ENCODE data around the gene C1orf226.

C1orf226 gene

DNA sequence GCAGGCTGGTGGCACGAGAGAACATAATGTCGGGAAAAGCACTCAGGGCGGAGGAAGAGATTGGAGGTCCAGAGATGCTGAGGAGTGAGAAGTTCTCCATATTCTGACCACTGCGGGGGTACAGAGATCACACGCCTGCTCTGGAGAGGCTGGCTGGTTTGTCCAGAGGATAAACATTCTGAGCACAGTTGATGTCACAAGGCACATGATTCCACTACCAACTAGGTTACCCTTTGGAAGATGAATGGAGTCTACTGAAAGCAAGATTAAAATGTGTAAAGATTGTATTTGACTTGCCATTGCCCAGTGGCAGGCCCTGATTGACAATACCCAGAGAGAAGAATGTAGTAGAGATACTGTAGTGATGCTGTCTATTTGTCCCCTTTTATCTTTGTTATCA lies 4.8 kb upstream of the C1orf226 start, which contains the start of gene SPATA46:
Gene SPATA46 (minus strand): TSS at position 164 of the 400 bp plus-strand sequence. CDS start 64 bp downstream, at position 100.
- TF ChIP-seq, protein P1, sequence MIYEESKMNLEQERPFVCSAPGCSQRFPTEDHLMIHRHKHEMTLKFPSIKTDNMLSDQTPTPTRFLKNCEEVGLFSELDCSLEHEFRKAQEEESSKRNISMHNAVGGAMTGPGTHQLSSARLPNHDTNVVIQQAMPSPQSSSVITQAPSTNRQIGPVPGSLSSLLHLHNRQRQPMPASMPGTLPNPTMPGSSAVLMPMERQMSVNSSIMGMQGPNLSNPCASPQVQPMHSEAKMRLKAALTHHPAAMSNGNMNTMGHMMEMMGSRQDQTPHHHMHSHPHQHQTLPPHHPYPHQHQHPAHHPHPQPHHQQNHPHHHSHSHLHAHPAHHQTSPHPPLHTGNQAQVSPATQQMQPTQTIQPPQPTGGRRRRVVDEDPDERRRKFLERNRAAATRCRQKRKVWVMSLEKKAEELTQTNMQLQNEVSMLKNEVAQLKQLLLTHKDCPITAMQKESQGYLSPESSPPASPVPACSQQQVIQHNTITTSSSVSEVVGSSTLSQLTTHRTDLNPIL (CRISPR knock-in tag; IDR thresholded peaks at IDR 0.05; ENCODE audit: low read depth), result no peak
- no peak for TF ChIP-seq CSDC2 (CRISPR knock-in tag; IDR thresholded peaks at IDR 0.05)
- TF ChIP-seq SNAI2 (CRISPR knock-in tag; IDR thresholded peaks at IDR 0.05), result no peak
- no peak for TF ChIP-seq PPARA (CRISPR knock-in tag; IDR thresholded peaks at IDR 0.05; ENCODE audit: borderline replicate concordance)
- TF ChIP-seq OSR1 (CRISPR knock-in tag; IDR thresholded peaks at IDR 0.05), result no peak
- no peak for TF ChIP-seq BACH2 (CRISPR knock-in tag; IDR thresholded peaks at IDR 0.05; ENCODE audit: borderline replicate concordance)
- TF ChIP-seq, protein P2, sequence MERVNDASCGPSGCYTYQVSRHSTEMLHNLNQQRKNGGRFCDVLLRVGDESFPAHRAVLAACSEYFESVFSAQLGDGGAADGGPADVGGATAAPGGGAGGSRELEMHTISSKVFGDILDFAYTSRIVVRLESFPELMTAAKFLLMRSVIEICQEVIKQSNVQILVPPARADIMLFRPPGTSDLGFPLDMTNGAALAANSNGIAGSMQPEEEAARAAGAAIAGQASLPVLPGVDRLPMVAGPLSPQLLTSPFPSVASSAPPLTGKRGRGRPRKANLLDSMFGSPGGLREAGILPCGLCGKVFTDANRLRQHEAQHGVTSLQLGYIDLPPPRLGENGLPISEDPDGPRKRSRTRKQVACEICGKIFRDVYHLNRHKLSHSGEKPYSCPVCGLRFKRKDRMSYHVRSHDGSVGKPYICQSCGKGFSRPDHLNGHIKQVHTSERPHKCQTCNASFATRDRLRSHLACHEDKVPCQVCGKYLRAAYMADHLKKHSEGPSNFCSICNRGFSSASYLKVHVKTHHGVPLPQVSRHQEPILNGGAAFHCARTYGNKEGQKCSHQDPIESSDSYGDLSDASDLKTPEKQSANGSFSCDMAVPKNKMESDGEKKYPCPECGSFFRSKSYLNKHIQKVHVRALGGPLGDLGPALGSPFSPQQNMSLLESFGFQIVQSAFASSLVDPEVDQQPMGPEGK (CRISPR knock-in tag; IDR thresholded peaks at IDR 0.05; ENCODE audit: borderline replicate concordance), result no peak
- TF ChIP-seq TOX (CRISPR knock-in tag; IDR thresholded peaks at IDR 0.05; ENCODE audit: borderline replicate concordance), result no peak
- TF ChIP-seq ZNF70 (CRISPR knock-in tag; IDR thresholded peaks at IDR 0.05), result no peak
- no peak for TF ChIP-seq ZFP3 (CRISPR knock-in tag; IDR thresholded peaks at IDR 0.05)
- no peak for TF ChIP-seq ISL1 (CRISPR knock-in tag; IDR thresholded peaks at IDR 0.05)
- TF ChIP-seq ZC3H10 (CRISPR knock-in tag; IDR thresholded peaks at IDR 0.05), result no peak
- no peak for TF ChIP-seq CSRNP3 (CRISPR knock-in tag; IDR thresholded peaks at IDR 0.05)
- TF ChIP-seq ZFP30 (CRISPR knock-in tag; IDR thresholded peaks at IDR 0.05), result no peak
- no peak for ATAC-seq

- TF ChIP-seq CSDC2 (CRISPR knock-in tag; IDR thresholded peaks at IDR 0.05) (no peak), ZNF8 (CRISPR knock-in tag; IDR thresholded peaks at IDR 0.05) (no peak), PPARA (CRISPR knock-in tag; IDR thresholded peaks at IDR 0.05; ENCODE audit: borderline replicate concordance) (no peak), CSRNP3 (CRISPR knock-in tag; IDR thresholded peaks at IDR 0.05) (no peak), ZNF70 (CRISPR knock-in tag; IDR thresholded peaks at IDR 0.05) (no peak), RARB (CRISPR knock-in tag; IDR thresholded peaks at IDR 0.05) (no peak), TOX (CRISPR knock-in tag; IDR thresholded peaks at IDR 0.05; ENCODE audit: borderline replicate concordance) (no peak), ZC3H10 (CRISPR knock-in tag; IDR thresholded peaks at IDR 0.05) (no peak), ZNF565 (CRISPR knock-in tag; conservative IDR thresholded peaks at IDR 0.05; ENCODE audit: low read depth) (no peak), SNAI2 (CRISPR knock-in tag; IDR thresholded peaks at IDR 0.05) (no peak)
- TF ChIP-seq, protein P2 (CRISPR knock-in tag; IDR thresholded peaks at IDR 0.05; ENCODE audit: borderline replicate concordance), result no peak
- TF ChIP-seq, protein P1 (CRISPR knock-in tag; IDR thresholded peaks at IDR 0.05; ENCODE audit: low read depth), result no peak
- no peak for ATAC-seq
These were observed 1.3 kb upstream of the C1orf226 start for GRCh38 chr1:162380061-162380846.

All from SK-N-SH treated with all-trans-retinoic acid at 6 μM for 48 hours (cell line).